GM11168 (cell line): ENCODE results near the gene EPYC.

ENCODE experiments used
- in situ Hi-C: fragments of 300-500 bp; cut with MboI; formaldehyde crosslinking; loops from one replicate; pipeline ENCODE4 v1.12.0; 2022; ENCODE audit warnings: low sequenced_read_pairs; ENCODE audit not compliant: unreplicated experiment

The EPYC gene

DNA sequence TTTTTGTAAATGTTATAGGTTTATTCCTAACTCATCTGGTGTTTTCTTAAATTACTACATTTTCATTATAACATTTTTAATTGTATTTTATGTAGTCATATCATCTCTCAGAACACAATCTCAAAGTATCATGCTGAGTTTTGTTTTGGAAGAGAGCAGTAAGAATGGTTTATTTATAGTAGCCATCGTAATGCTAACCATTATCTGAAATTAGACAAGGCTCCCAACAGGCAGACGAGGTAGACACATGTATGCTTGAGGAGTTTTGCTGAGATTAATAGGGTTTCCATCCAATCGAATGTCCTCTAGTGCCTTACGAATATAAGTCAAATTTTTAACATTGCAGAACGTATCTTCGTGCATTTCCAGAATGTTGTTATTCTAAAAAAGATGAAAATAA is 40.8 kb downstream of the EPYC start:
- in situ Hi-C loops, result loop anchor here (10.0 kb wide), 1 partner anchor 161 kb away; no protein-coding TSS in a partner anchor

GRCh38 chr12:90961154-90961553 is 43.6 kb downstream of the EPYC start:
- in situ Hi-C loops, result loop anchor here (10.0 kb wide), 1 partner anchor 164 kb away; no protein-coding TSS in a partner anchor

- in situ Hi-C loops, result loop anchor here (10.0 kb wide), 1 partner anchor 165 kb away; no protein-coding TSS in a partner anchor
Measured at GRCh38 chr12:90959538-90960139, 45.1 kb downstream of the EPYC start.

DNA sequence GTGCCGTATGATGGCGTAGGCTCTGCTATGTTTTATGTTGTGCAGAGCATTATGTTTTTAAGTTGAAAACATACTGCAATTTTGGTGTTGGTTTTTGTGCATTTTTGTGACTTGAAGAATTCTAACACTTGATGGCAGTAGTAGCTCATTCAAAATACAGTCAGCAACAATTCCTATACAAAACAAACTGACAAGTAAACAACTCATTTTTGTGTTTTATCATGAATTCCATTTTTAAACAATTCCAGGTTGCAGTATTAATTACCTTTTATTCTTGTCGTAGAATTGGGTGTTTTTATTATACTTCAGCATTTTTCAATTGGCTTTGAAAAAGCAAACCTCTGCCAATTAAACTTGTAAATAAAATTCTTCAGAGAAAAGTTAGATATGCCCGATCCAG is 45.7 kb downstream of the EPYC start:
- in situ Hi-C loops, result no loop called here

GRCh38 chr12:90958347-90958746 is 46.4 kb downstream of the EPYC start:
- in situ Hi-C loops, result no loop called here

DNA sequence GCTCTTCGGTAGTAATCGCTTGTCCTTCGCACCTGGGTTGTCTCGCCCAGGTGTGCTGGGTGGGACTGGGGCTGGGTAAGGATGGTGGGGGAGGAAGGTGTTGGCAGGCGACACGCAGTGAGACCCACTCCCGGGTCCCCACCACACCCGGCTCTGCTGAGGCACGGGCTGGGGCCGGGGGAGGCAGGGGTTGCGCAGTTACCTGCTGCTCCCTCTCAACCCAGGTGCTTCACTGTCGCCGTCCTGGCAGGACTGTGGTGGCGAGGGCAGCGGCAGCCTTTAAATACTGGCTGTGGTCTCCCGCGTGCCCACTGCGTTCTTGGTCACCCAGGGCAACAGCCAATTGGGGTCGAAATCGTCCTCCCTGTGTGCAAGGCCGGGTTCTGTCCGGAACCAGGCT is 49.9 kb downstream of the EPYC start, which contains the start of gene CCER1:
CCER1 (minus strand) TSS at position 256 of the 400 bp plus-strand sequence. CDS start 434 bp downstream, outside the sequence.
- in situ Hi-C loops, result no loop called here

DNA sequence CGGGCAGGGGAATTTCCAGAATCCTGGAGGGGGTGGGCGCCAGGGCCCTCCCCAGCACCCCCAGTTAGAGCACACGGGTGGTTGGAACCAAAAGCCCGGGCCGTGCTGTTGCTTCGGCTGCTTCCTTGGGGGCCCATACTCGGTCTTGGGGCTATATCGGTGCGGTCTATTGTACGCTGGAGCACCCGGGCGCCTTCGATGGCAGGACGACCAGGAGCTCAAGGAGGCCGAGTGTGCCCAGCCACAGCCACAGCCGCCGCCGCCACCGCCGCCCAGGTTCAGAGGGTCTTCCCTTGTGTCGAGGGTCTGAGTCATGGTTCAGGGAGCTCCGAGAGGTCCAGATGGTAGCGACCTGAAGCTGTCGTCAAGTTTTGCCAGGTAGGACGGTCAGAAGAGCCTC is 50.3 kb downstream of the EPYC start:
- in situ Hi-C loops, result no loop called here

DNA sequence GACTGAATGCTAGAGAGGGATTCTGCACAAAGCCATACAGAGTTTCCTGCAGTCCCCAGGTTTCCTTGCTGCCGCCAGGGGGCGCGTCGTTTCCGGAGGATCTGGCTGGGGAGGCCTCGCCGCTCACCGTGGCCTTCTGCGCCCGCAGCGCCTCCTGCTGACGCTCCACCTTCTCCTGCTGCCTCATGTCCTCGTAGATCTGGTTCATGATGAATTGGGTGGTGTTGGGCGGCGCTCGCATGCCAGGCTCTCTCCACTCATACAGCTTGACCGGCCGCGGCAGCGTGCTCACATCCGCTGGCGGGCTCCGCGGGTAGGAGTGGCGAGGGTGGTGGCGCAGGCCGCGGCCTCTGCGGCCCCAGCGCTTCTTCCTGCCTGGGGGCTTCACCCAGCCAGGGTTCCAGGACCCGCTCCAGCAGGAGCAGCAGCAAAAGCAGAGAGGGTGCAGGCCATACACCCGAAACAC is 50.8 kb downstream of the EPYC start:
- in situ Hi-C loops, result no loop called here

GRCh38 chr12:90951432-90952105 is 53.2 kb downstream of the EPYC start:
- in situ Hi-C loops, result no loop called here

GRCh38 chr12:90947869-90948268 is 56.9 kb downstream of the EPYC start:
- in situ Hi-C loops, result no loop called here

DNA sequence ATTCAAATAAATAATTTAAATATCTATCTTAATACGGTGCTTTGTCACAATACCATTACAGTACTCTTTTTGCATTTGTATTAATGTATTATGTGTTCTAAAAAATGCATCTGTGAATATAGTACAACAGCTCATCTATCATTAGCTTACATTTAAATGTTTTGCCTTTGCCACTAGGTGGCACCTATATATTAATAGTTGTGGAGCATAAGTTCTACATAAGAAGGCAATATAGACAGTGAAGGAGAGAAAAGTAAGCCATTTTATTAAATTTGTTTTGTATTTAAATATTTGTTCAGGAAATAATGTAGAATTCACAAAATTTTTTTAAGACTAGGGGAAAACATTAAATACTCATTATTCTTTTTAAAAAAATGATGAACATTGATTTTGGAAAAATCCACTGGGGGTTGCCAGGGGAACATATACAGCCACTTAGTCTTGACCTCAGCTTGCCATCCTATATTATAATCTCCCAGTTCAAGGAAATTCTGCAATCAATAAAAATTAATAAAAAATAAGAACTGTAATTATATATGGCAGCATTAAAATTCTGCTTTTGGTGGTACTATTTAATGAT is 59.6 kb downstream of the EPYC start:
- in situ Hi-C loops, result no loop called here

DNA sequence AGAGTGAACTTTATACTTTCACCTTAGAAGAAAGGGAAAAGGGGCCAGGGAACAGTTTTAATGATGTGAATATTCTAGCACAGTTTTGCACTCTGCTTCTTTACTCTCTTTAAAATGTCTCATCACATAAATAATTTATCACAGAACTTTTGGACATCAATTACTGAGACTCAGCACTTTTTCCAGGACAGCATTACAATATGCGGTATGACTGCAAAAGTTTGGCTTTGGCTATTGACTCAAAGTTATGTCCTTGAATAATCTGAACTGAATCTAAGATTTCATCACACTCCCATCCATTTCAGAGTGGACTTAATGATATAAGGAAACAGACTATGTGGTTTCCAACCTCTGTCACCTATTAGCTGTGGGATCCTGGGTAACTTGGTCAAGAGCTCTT is 61.5 kb downstream of the EPYC start:
- in situ Hi-C loops, result no loop called here

DNA sequence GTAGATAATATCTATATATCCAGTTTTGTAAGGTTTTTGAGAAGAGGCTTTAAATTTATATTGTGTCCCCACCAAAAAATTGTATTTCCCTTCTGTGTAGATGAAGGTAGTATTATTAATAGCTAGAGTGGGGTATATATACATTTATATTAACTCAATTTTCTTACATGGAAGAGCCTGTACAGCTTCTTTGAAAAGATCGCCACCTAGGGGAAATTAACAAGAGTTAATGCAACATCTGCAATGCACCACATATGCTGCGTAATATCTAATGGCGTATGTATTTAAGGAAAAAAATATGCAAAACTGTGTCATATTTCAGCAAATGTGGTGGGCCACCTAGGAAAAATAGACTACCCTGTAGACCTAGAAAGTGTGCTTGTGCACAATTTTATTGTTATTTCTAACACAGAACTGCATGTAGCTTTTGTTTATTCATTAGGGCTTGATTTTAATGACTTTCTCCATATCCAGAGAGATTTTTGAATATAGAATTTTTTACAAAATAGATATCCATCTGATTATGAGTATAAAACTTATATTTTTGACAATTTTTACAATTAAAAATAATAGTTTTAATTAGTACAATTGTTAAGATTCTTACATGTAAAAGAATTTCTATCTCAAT is 63.8 kb downstream of the EPYC start:
- in situ Hi-C loops, result no loop called here

GRCh38 chr12:90939382-90939781 is 65.4 kb downstream of the EPYC start:
- in situ Hi-C loops, result no loop called here

GRCh38 chr12:90938451-90938850 is 66.3 kb downstream of the EPYC start:
- in situ Hi-C loops, result no loop called here

- in situ Hi-C loops, result no loop called here
Measured at GRCh38 chr12:90937651-90938050, 67.1 kb downstream of the EPYC start.

DNA sequence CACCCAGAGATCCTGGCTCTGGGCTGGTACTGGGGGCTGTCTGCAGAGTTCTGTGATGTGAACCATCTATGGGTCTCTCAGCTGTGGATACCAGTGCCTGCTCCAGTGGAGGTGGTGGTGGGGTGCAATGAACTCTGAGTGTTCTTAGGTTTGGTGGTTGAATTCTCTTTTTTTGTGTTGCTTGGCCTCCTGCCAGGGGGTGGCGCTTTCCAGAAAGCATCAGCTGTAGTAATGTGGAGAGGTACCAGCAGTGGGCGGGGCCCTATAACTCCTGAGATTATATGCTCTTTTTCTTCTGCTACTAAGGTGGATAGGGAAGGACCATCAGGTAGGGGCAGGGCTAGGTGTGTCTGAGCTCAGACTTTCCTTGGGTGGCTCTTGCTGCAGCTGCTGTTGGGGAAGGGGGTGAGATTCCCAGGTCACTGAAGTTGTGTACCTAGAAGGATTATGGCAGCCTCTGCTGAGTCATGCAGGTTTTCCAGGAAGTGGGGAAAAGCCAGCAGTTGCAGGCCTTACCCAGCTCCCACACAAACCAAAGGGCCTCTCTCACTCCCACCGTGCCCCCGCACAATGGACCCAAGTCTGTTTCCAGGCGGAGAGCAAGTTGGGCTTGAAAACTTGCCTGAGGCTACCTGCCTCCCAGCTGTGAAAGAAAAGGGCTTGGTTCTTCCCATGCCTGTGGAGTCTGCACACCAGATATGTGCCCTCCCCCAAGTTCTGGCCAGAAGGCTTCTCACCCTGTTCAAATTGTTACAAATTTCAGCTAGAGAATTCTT is 68.4 kb downstream of the EPYC start:
- in situ Hi-C loops, result no loop called here

GRCh38 chr12:90925562-90925961 is 79.2 kb downstream of the EPYC start:
- in situ Hi-C loops, result no loop called here

DNA sequence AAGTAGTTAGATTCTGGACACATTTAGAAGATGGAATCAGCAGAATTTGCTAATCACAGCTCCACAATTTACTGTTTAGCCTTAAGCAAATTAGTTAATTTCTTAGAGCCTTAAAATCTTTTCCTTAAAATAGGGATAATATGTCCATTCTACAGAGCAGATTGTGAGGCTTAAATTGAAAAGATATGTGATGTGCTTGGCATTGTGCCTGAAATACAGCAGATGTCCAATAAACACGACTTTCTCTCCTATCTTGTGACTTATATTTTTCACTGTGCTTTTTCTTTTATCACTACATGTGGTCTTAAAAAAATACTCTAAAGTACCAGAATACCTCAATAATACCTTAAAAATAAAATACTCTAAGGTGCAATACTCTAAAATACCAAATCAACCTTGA is 80.4 kb downstream of the EPYC start:
- in situ Hi-C loops, result no loop called here

- in situ Hi-C loops, result no loop called here
Measured at GRCh38 chr12:90922145-90922627, 82.6 kb downstream of the EPYC start.
